ENCODE measurements around the gene RASA3. TPM values are rescaled to one million over a fixed set of nuclear protein-coding genes. Genes with fewer than 3 reads are reported as not detected.
A peak's percentile ranks its signal among the peaks of the same experiment; 100 is the strongest.

RASA3 gene
- total and polyA plus RNA-seq, 2 of the 4 experiments (the other 2 are of a cell fraction) = 21.0 to 31.4 TPM

- Histone ChIP-seq H2BK120ac (ENCODE audit: low read depth, low read length) (no peak overlapping the region), H2BK20ac (ENCODE audit: low read depth, low read length) (no peak overlapping the region), H4K8ac (ENCODE audit: low read depth in 2 of 2, low read length in 2 of 2) (no peak overlapping the region), H3K9me3 (ENCODE audit: control insufficient read depth, insufficient read depth, low read length) (peaks cover 7% of the 10 kb centered on the region), H3K27me3 (ENCODE audit: control insufficient read depth, insufficient read depth, low read length) (no peaks in the 10 kb centered on the region), H2AK9ac (replicated peaks; ENCODE audit: low read depth, low read length, poor library complexity) (peak overlapping the region; percentile 35), H4K91ac (ENCODE audit: insufficient read depth, low read depth, low read length) (no peak overlapping the region), H3K27ac (ENCODE audit: insufficient read depth, low read length) (no peak overlapping the region), H3K9me1 (ENCODE audit: insufficient read depth, low read length) (peaks cover 4% of the 10 kb centered on the region; the same call in 1 of the 2 replicates), H3K56ac (ENCODE audit: extremely low read depth, insufficient read depth, low read length) (no peak overlapping the region), H2BK15ac (ENCODE audit: low read depth, low read length) (no peak overlapping the region), H3K4me3 (ENCODE audit: insufficient read depth, low read depth, low read length) (no peak overlapping the region), H4K5ac (ENCODE audit: low read depth, low read length) (no peak overlapping the region), H2AK5ac (ENCODE audit: low read depth, low read length) (no peak overlapping the region), H4K20me1 (ENCODE audit: insufficient read depth, low read length) (no peaks in the 10 kb centered on the region), H3K4me2 (ENCODE audit: low read depth, low read length) (no peak overlapping the region), H3K79me1 (ENCODE audit: low read depth in 1 of 2, low read length in 2 of 2) (peaks cover 0 to 14% of the 10 kb centered on the region in 2 experiments; a peak in 1 of 4 replicates), H3K23ac (ENCODE audit: low read depth, low read length) (no peak overlapping the region), H3K4me1 (ENCODE audit: control insufficient read depth, insufficient read depth, low read length) (no peaks in the 10 kb centered on the region), H3K18ac (ENCODE audit: low read depth, low read length) (no peak overlapping the region), H3K4ac (ENCODE audit: low read depth, low read length) (no peak overlapping the region), H3K36me3 (ENCODE audit: control insufficient read depth, insufficient read depth, low read length) (peaks cover 27% of the 10 kb centered on the region), H2AFZ (replicated peaks; ENCODE audit: low read length, poor library complexity) (no peak overlapping the region), H2BK5ac (ENCODE audit: low read depth, low read length, poor library complexity, severe bottlenecking) (no peak overlapping the region), H3K9ac (ENCODE audit: low read depth, low read length) (no peak overlapping the region), H3K14ac (replicated peaks; ENCODE audit: low read depth, low read length) (no peak overlapping the region)
- ATAC-seq (ENCODE audit: low read depth) (no peak), DNase-seq (no peak)
- dilution Hi-C loops (cut with HindIII; ENCODE audit: low sequenced_read_pairs, unreplicated experiment) = no loop called here
- ChIA-PET CTCF (no interaction called here), POLR2A (ENCODE audit: unreplicated experiment) (no interaction called here)
- 79% methylated on average over 4 of the region's 21 CpGs; no CpG with 5 or more reads in 1 of the 2 experiments for WGBS, 2 experiments (ENCODE audit: extremely low coverage in 2 of 2, insufficient read length in 1 of 2)
- BruUV-seq (replicated peaks) = no TSS peak
- intact Hi-C loops (cut with micrococcal nuclease) = no loop called here
- in situ Hi-C loops (cut with MboI; ENCODE audit: low sequenced_read_pairs) = no loop called here
- no peak for TF ChIP-seq POLR2A (IDR thresholded peaks at IDR 0.05; ENCODE audit: low read depth, low read length)
- TF ChIP-seq MAZ (IDR thresholded peaks at IDR 0.05; ENCODE audit: borderline replicate concordance, low read depth, low read length) = no peak
Observed at GRCh38 chr13:113964251-113964995, 168.0 kb downstream of the RASA3 start.

Data from IMR-90 (cell line).